ENCODE data around the gene TMEM273.

Gene TMEM273

DNA sequence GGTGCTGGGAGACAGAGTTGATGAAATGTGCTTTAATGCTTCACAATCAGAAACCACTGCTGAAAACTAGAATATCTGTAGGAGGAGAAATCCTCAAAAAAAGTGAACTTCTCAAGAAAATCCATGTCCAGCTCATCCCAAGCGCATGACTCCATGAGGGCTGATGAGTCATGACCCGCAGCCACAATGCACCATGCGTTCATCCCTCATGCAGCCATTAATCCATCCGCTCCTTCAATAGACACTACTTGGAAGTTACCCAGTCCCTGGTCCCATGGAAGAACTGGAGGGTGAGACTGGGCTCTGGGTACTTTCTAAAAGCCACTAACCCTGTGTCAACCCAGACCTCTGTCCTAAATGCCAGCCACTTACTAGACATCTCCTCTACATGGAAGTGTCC is 24.4 kb downstream of the TMEM273 start:
- TF ChIP-seq EZH2phosphoT487 (IDR thresholded peaks at IDR 0.05; ENCODE audit: low read depth) (no peak), CTCF (IDR thresholded peaks at IDR 0.05; ENCODE audit: low read depth, low read length) (no peak)
- Histone ChIP-seq H3K36me3 (replicated peaks; ENCODE audit: low read depth, low read length) (no peaks in the 10 kb centered on the region), H3K4me3 (ENCODE audit: low read length) (no peak overlapping the region), H3K4me1 (ENCODE audit: low read length) (peaks cover 5% of the 10 kb centered on the region), H4K20me1 (ENCODE audit: insufficient read depth, low read length) (no peaks in the 10 kb centered on the region), H2AFZ (ENCODE audit: low read depth, low read length) (no peak overlapping the region), H3K9me3 (ENCODE audit: insufficient read depth, low read length) (no peaks in the 10 kb centered on the region), H3K4me2 (ENCODE audit: low read length) (no peak overlapping the region), H3K27me3 (ENCODE audit: low read depth, low read length) (no peaks in the 10 kb centered on the region), H3K9ac (ENCODE audit: low read length) (no peak overlapping the region), H3K27ac (ENCODE audit: low read length) (no peak overlapping the region), H3K79me2 (ENCODE audit: low read length) (no peaks in the 10 kb centered on the region)

- Histone ChIP-seq H3K27ac (ENCODE audit: low read length) (no peak overlapping the region), H3K4me1 (ENCODE audit: low read length) (peaks cover 5% of the 10 kb centered on the region), H3K36me3 (replicated peaks; ENCODE audit: low read depth, low read length) (no peaks in the 10 kb centered on the region), H3K9ac (ENCODE audit: low read length) (no peak overlapping the region), H3K9me3 (ENCODE audit: insufficient read depth, low read length) (no peaks in the 10 kb centered on the region), H3K4me2 (ENCODE audit: low read length) (no peak overlapping the region), H2AFZ (ENCODE audit: low read depth, low read length) (no peak overlapping the region), H3K27me3 (ENCODE audit: low read depth, low read length) (no peaks in the 10 kb centered on the region), H3K4me3 (ENCODE audit: low read length) (no peak overlapping the region), H4K20me1 (ENCODE audit: insufficient read depth, low read length) (no peaks in the 10 kb centered on the region), H3K79me2 (ENCODE audit: low read length) (no peaks in the 10 kb centered on the region)
- TF ChIP-seq EZH2phosphoT487 (IDR thresholded peaks at IDR 0.05; ENCODE audit: low read depth), result no peak
- TF ChIP-seq CTCF (IDR thresholded peaks at IDR 0.05; ENCODE audit: low read depth, low read length), result no peak
Observed at GRCh38 chr10:49162761-49163310, 25.4 kb downstream of the TMEM273 start.

DNA sequence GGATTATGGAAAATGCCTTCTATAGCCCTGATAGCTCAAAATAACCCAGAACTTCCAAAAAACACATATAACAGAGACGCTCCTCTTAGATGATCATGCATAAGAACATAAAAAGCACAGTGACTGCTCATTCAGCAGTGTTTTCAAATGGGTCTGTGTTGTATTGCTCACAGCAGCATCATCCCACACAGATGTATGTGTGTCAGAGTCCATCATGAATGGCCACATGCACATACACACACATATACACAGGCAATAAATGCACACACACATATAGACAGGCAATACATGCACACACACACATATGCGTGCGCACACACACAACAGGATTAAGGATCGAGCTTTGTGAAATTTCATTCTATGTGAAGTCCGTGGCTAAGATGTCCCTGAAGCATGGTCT is 26.1 kb downstream of the TMEM273 start:
- TF ChIP-seq EZH2phosphoT487 (IDR thresholded peaks at IDR 0.05; ENCODE audit: low read depth), result no peak
- no peak for TF ChIP-seq CTCF (IDR thresholded peaks at IDR 0.05; ENCODE audit: low read depth, low read length)
- Histone ChIP-seq H3K27ac (ENCODE audit: low read length) (no peak overlapping the region), H3K4me1 (ENCODE audit: low read length) (peaks cover 5% of the 10 kb centered on the region), H3K27me3 (ENCODE audit: low read depth, low read length) (no peaks in the 10 kb centered on the region), H2AFZ (ENCODE audit: low read depth, low read length) (no peak overlapping the region), H3K79me2 (ENCODE audit: low read length) (no peaks in the 10 kb centered on the region), H3K4me2 (ENCODE audit: low read length) (no peak overlapping the region), H3K9me3 (ENCODE audit: insufficient read depth, low read length) (no peaks in the 10 kb centered on the region), H3K9ac (ENCODE audit: low read length) (no peak overlapping the region), H4K20me1 (ENCODE audit: insufficient read depth, low read length) (no peaks in the 10 kb centered on the region), H3K4me3 (ENCODE audit: low read length) (no peak overlapping the region), H3K36me3 (replicated peaks; ENCODE audit: low read depth, low read length) (no peaks in the 10 kb centered on the region)

DNA sequence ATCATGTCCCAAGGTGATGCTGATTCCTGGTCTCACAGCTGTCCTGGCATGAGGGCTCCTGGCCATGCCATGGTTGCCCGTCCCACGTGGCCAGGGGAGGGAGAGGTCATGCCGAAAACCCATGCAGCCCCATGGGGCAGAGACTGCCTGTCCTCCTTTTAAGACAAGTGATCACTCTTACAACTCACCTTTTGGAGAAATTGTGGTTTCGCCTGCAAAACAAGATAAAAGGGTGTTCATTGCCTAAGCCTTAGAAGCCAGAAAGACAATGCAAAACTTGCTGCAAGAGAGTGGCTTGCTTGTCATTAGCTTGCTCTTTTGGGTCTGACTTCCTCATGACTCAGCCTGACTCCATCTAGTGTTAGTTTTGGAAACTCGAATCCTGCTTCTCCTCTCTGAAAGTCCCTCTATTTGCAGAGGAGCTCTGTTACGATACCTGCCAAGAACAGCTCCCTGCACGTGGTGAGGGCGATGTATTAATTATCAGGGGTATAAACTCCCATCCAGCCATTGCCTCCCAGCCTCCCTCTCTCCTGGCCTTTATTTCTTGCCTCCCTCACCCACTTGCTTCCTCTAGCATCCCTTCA is 26.7 kb downstream of the TMEM273 start:
- H3K9ac ChIP-seq (ENCODE audit: low read length), result no peak overlapping the region
- no peak overlapping the region for H3K4me2 ChIP-seq (ENCODE audit: low read length)

More for the DNA sequence above, 26.7 kb downstream of the TMEM273 start:
- Histone ChIP-seq H3K79me2 (ENCODE audit: low read length) (no peaks in the 10 kb centered on the region), H3K4me3 (ENCODE audit: low read length) (no peak overlapping the region), H4K20me1 (ENCODE audit: insufficient read depth, low read length) (no peaks in the 10 kb centered on the region), H3K9me3 (ENCODE audit: insufficient read depth, low read length) (no peaks in the 10 kb centered on the region), H3K36me3 (replicated peaks; ENCODE audit: low read depth, low read length) (no peaks in the 10 kb centered on the region), H3K4me1 (ENCODE audit: low read length) (peaks cover 5% of the 10 kb centered on the region), H3K27me3 (ENCODE audit: low read depth, low read length) (no peaks in the 10 kb centered on the region), H2AFZ (ENCODE audit: low read depth, low read length) (no peak overlapping the region), H3K27ac (ENCODE audit: low read length) (no peak overlapping the region)
- TF ChIP-seq CTCF (IDR thresholded peaks at IDR 0.05; ENCODE audit: low read depth, low read length) (no peak), EZH2phosphoT487 (IDR thresholded peaks at IDR 0.05; ENCODE audit: low read depth) (no peak)
